H1 (cell line): Measurements from ENCODE around the gene KRT10. TPM values are rescaled to one million over a fixed set of nuclear protein-coding genes. Genes with fewer than 3 reads are reported as not detected.

Experiments
- CTCF ChIA-PET: fragments of 300-600 bp; sonication (Branson Sonifier 250); formaldehyde crosslinking; loops from one replicate; lab custom pipeline; 2021; ENCODE audit not compliant: partially characterized antibody; lab: Charles Lee
- POLR2A ChIA-PET: fragments of 300-600 bp; sonication (Branson Sonifier 250); formaldehyde crosslinking; loops from one replicate; lab custom pipeline; 2021; ENCODE audit warnings: inconsistent platforms; ENCODE audit not compliant: partially characterized antibody; lab: Charles Lee
- DNase-seq, 2 experiments: peaks; one replicate each; pipeline versions ENCODE4 v3.0.0 to v3.0.0-alpha.2; 2010 to 2022; ENCODE audit warnings: low spot score in 2 of 2, low read depth in 1 of 2, mixed read lengths in 1 of 2
- FAIRE-seq: peaks from 2 replicates; lab custom pipeline; 2011; peaks lifted over from hg19 to GRCh38; lab: Jason Lieb, UNC
- H2AFZ ChIP-seq: 2 replicates; pipeline ENCODE4 v1.8.1; 2012; ENCODE audit warnings: low read length, inconsistent platforms
- H2AK5ac ChIP-seq: 2 replicates; pipeline ENCODE4 v1.6.1; 2013; ENCODE audit warnings: low read depth, low read length
- H2BK120ac ChIP-seq: replicated peaks from 2 replicates; pipeline ENCODE3; 2013; ENCODE audit warnings: low read depth, low read length, inconsistent platforms
- H2BK12ac ChIP-seq: 2 replicates; pipeline ENCODE4 v1.6.1; 2013; ENCODE audit warnings: low read depth, low read length
- H2BK15ac ChIP-seq: 2 replicates; pipeline ENCODE4 v1.6.1; 2013; ENCODE audit warnings: low read length
- H2BK20ac ChIP-seq: 2 replicates; pipeline ENCODE4 v1.6.1; 2013; ENCODE audit warnings: low read length
- H2BK5ac ChIP-seq: 2 replicates; pipeline ENCODE4 v1.6.1; 2013; ENCODE audit warnings: low read depth, low read length
- H3K14ac ChIP-seq: 2 replicates; pipeline ENCODE4 v1.6.1; 2013; ENCODE audit warnings: inconsistent platforms; ENCODE audit not compliant: insufficient read length
- H3K18ac ChIP-seq: 2 replicates; pipeline ENCODE4 v1.6.1; 2013; ENCODE audit warnings: low read length; ENCODE audit errors: extremely low read depth
- H3K23ac ChIP-seq: 2 replicates; pipeline ENCODE4 v1.6.1; 2013; ENCODE audit warnings: inconsistent platforms; ENCODE audit not compliant: insufficient read length
- H3K23me2 ChIP-seq: 2 replicates; pipeline ENCODE4 v1.6.1; 2013; ENCODE audit warnings: low read depth, low read length
- H3K27ac ChIP-seq: 2 replicates; pipeline ENCODE4 v1.6.1; 2011; ENCODE audit warnings: low read depth, low read length, inconsistent platforms
- H3K27me3 ChIP-seq, 4 experiments: replicated peaks in 1 of 4; 1 replicate in 1 of 4; 2 replicates in 3 of 4; pipeline versions ENCODE4 v1.6.1 to v1.8.1; 2011 to 2013; ENCODE audit warnings: low read length in 3 of 4, mild to moderate bottlenecking in 3 of 4, inconsistent platforms in 2 of 4, mixed read lengths in 2 of 4, moderate library complexity in 1 of 4; ENCODE audit not compliant: control insufficient read depth in 3 of 4, insufficient read depth in 3 of 4; ENCODE audit errors: extremely low read depth in 1 of 4
- H3K36me3 ChIP-seq, 4 experiments: 2 replicates each; pipeline versions ENCODE4 v1.6.1 to v1.8.1; 2011 to 2013; ENCODE audit warnings: mild to moderate bottlenecking in 4 of 4, low read length in 3 of 4, moderate library complexity in 2 of 4, control low read depth in 1 of 4, inconsistent platforms in 1 of 4; ENCODE audit not compliant: insufficient read depth in 4 of 4, control insufficient read depth in 2 of 4
- H3K4ac ChIP-seq: replicated peaks from 2 replicates; pipeline ENCODE3; 2013; ENCODE audit warnings: low read length, low read depth, mixed read lengths, inconsistent platforms; ENCODE audit not compliant: insufficient read length
- H3K4me1 ChIP-seq, 4 experiments: replicated peaks in 1 of 4; 1 replicate in 1 of 4; 2 replicates in 3 of 4; pipeline versions ENCODE4 v1.6.1 to v1.8.1; 2011 to 2013; ENCODE audit warnings: low read length in 3 of 4, inconsistent platforms in 2 of 4, mixed read lengths in 1 of 4; ENCODE audit not compliant: insufficient read depth in 4 of 4, control insufficient read depth in 3 of 4
- H3K4me2 ChIP-seq, 2 experiments: 2 replicates each; pipeline versions ENCODE4 v1.6.1 to v1.8.1; 2011 to 2013; ENCODE audit warnings: low read depth in 2 of 2, low read length in 2 of 2, control low read depth in 1 of 2, inconsistent platforms in 1 of 2, mild to moderate bottlenecking in 1 of 2; ENCODE audit not compliant: insufficient read depth in 1 of 2
- H3K4me3 ChIP-seq, 4 experiments: fragments of 200-600, 300-600 bp in 1 of 4; sonication (generic), shearing (Covaris generic), sonication (Bioruptor Twin) in 1 of 4; 2 replicates each; pipeline versions ENCODE4 v1.5.1 to v1.8.1; 2011 to 2016; ENCODE audit warnings: low read length in 4 of 4, low read depth in 3 of 4, control low read depth in 2 of 4, inconsistent platforms in 2 of 4, mild to moderate bottlenecking in 2 of 4, mixed read lengths in 1 of 4, moderate library complexity in 1 of 4; ENCODE audit not compliant: insufficient read depth in 2 of 4; ENCODE audit errors: extremely low read depth in 1 of 4
- H3K56ac ChIP-seq: replicated peaks from 2 replicates; pipeline ENCODE3; 2013; ENCODE audit warnings: low read depth, mild to moderate bottlenecking, mixed read lengths, low read length, inconsistent platforms; ENCODE audit not compliant: insufficient read length
- H3K79me1 ChIP-seq: 2 replicates; pipeline ENCODE4 v1.6.1; 2013; ENCODE audit warnings: low read depth, low read length, control low read depth
- H3K79me2 ChIP-seq, 2 experiments: 2 replicates each; pipeline versions ENCODE4 v1.6.1 to v1.8.1; 2012 to 2013; ENCODE audit warnings: low read length in 2 of 2, mild to moderate bottlenecking in 2 of 2, inconsistent platforms in 1 of 2; ENCODE audit not compliant: insufficient read depth in 2 of 2, control insufficient read depth in 1 of 2
- H3K9ac ChIP-seq, 4 experiments: replicated peaks in 1 of 4; 1 replicate in 1 of 4; 2 replicates in 3 of 4; pipeline versions ENCODE4 v1.6.1 to v1.8.1; 2011 to 2013; ENCODE audit warnings: low read depth in 3 of 4, low read length in 3 of 4, control low read depth in 2 of 4, mild to moderate bottlenecking in 2 of 4, moderate library complexity in 2 of 4, inconsistent platforms in 1 of 4; ENCODE audit errors: extremely low read depth in 1 of 4
- H3K9me3 ChIP-seq, 2 experiments: 2 replicates each; pipeline versions ENCODE4 v1.6.1 to v1.8.1; 2012 to 2013; ENCODE audit warnings: mild to moderate bottlenecking in 2 of 2, moderate library complexity in 2 of 2, control low read depth in 1 of 2, inconsistent platforms in 1 of 2, low read depth in 1 of 2, low read length in 1 of 2, mixed read lengths in 1 of 2; ENCODE audit not compliant: insufficient read depth in 2 of 2
- H4K20me1 ChIP-seq, 2 experiments: replicated peaks in 1 of 2; 2 replicates each; pipeline versions ENCODE3 to v1.8.1; 2011 to 2013; ENCODE audit warnings: inconsistent platforms in 2 of 2, low read length in 2 of 2, mild to moderate bottlenecking in 1 of 2; ENCODE audit not compliant: insufficient read depth in 2 of 2, control insufficient read depth in 1 of 2
- H4K5ac ChIP-seq: 2 replicates; pipeline ENCODE4 v1.6.1; 2013; ENCODE audit warnings: low read length, low read depth, mixed read lengths, inconsistent platforms; ENCODE audit not compliant: insufficient read length
- H4K8ac ChIP-seq: 2 replicates; pipeline ENCODE4 v1.8.0; 2013; ENCODE audit warnings: mild to moderate bottlenecking, moderate library complexity, low read length, inconsistent platforms; ENCODE audit not compliant: insufficient read depth; ENCODE audit errors: extremely low read depth
- H4K91ac ChIP-seq: replicated peaks from 2 replicates; pipeline ENCODE3; 2013; ENCODE audit warnings: low read length, mixed read lengths, inconsistent platforms; ENCODE audit not compliant: insufficient read length
- CHD1 ChIP-seq: IDR thresholded peaks from 2 replicates; pipeline ENCODE4 v1.6.1; 2012; ENCODE audit warnings: low read depth, low read length, improper control_type of control experiment
- GTF2F1 ChIP-seq: IDR thresholded peaks from 2 replicates; pipeline ENCODE4 v1.6.1; 2012; ENCODE audit warnings: low read depth, low read length, improper control_type of control experiment, borderline replicate concordance
- POU5F1 ChIP-seq: IDR thresholded peaks from 2 replicates; pipeline ENCODE4 v1.6.1; 2011; ENCODE audit warnings: low read depth, mild to moderate bottlenecking, low read length, moderate library complexity
- RBBP5 ChIP-seq: IDR thresholded peaks from 2 replicates; pipeline ENCODE4 v1.7.1; 2012; ENCODE audit warnings: low read depth, mild to moderate bottlenecking, inconsistent platforms, low read length, moderate library complexity, borderline replicate concordance
- SIN3A ChIP-seq, 2 experiments: IDR thresholded peaks in 1 of 2; conservative IDR thresholded peaks in 1 of 2; 2 replicates each; pipeline ENCODE4 v1.6.1; 2011 to 2012; ENCODE audit warnings: low read length in 2 of 2, improper control_type of control experiment in 1 of 2, low read depth in 1 of 2, mild to moderate bottlenecking in 1 of 2
- WGBS, 2 experiments: shearing (Covaris generic) in 1 of 2; methylation state at CpG; one replicate each; pipeline versions ENCODE4 v1.1.6 to v1.1.7; 2013 to 2015; ENCODE audit warnings: low lambda C conversion rate in 2 of 2, mixed read lengths in 2 of 2, inconsistent platforms in 1 of 2, low coverage in 1 of 2, missing lambda C conversion rate in 1 of 2; ENCODE audit not compliant: insufficient replicate concordance in 2 of 2, insufficient coverage in 1 of 2, insufficient read length in 1 of 2; ENCODE audit errors: extremely low coverage in 1 of 2, missing lambda C conversion rate in 1 of 2; 5-methylcytosine and 5-hydroxymethylcytosine counted together
- polyA plus RNA-seq, 7 experiments: library from polyadenylated mRNA; depleted of rRNA in 3 of 7; stranded (reverse) in 5 of 7; unstranded in 2 of 7; fragments of >200 nt in 5 of 7; fragments of 200-250 nt in 2 of 7; gene quantifications; 1 replicate in 5 of 7; 2 replicates in 1 of 7; 4 replicates in 1 of 7; pipeline versions ENCODE4 v1.2.1 to v1.2.3, GENCODE V29; 2011 to 2013; ENCODE audit warnings: missing spikeins in 2 of 7, mixed read lengths in 2 of 7
- total RNA-seq: library from RNA; stranded (reverse); fragmentation: NEBNext Ultra II Directional; extraction: Animal tissue kit (Norgen Biotek cat#: 25700); gene quantifications from 2 replicates; pipeline ENCODE4 v1.2.1, GENCODE V29; 2021

KRT10 gene
- total and polyA plus RNA-seq, 2 of the 8 experiments (the other 6 are each of a cell fraction or from before 2014, with no cell fraction given), result 3.5 to 39.4 TPM

DNA sequence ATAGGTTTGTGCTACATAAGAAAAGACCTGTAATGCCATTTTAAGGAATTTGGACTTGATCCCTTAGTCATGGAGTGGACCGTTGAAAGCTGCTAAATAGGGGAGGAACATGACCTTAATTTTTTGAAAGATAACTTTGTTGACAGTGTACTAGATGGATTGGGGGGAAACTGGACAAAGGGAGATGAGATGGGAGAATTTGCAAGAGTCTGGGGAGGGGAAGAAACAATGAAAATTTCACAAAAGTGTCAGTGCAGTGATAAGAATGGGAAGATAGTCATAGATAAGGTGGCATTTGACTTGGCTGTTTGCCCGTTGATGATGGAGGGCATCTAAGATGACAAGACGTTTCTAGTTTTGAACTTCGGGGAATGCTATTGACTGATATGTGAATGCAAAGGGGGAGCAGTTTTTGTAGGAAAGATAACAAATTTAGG is 22.3 kb upstream of the KRT10 start:
- Histone ChIP-seq H3K23ac (no peak overlapping the region), H4K91ac (no peak overlapping the region), H3K79me1 (no peaks in the 10 kb centered on the region), H3K79me2 (no peaks in the 10 kb centered on the region), H4K5ac (no peak overlapping the region), H2BK15ac (no peak overlapping the region; the same call in 1 of the 2 replicates), H2BK20ac (no peak overlapping the region), H3K36me3 (no peaks in the 10 kb centered on the region), H3K18ac (no peak overlapping the region), H3K56ac (no peak overlapping the region), H3K14ac (no peak overlapping the region), H3K23me2 (no peaks in the 10 kb centered on the region), H2BK12ac (no peak overlapping the region), H3K4me3 (no peak overlapping the region), H3K4me1 (no peaks in the 10 kb centered on the region; a peak in 1 of 7 replicates), H2AFZ (no peak overlapping the region), H4K20me1 (peaks cover 0 to 2% of the 10 kb centered on the region in 2 experiments), H4K8ac (no peak overlapping the region), H2BK5ac (no peak overlapping the region), H3K9me3 (no peaks in the 10 kb centered on the region), H3K27me3 (no peaks in the 10 kb centered on the region), H2BK120ac (no peak overlapping the region), H3K4ac (no peak overlapping the region), H3K4me2 (no peak overlapping the region), H3K9ac (no peak overlapping the region), H3K27ac (no peak overlapping the region), H2AK5ac (no peak overlapping the region)
- WGBS, 2 experiments, result 87% methylated on average over 4 of the region's 4 CpGs; no CpG with 5 or more reads in 1 of the 2 experiments
- TF ChIP-seq POU5F1 (no peak), RBBP5 (no peak), CHD1 (no peak), SIN3A (conservative IDR thresholded peaks at IDR 0.05 in 1 of 2, IDR thresholded peaks at IDR 0.05 in 1 of 2; ENCODE audit: low read depth in 1 of 2, low read length in 2 of 2) (no peak), GTF2F1 (no peak)
- FAIRE-seq, result no peak
- DNase-seq, result no peak
- ChIA-PET CTCF (interaction anchor here (1.2 kb wide), 1 partner anchor 478 kb away, joined by 3 read pairs; no protein-coding TSS in a partner anchor), POLR2A (no interaction called here)
